ENCODE measurements around the gene DCAF6. TPM values are rescaled to one million over a fixed set of nuclear protein-coding genes. Genes with fewer than 3 reads are reported as not detected.

DCAF6 gene
- total RNA-seq, 1 donor from 2014 or later = 42.7 TPM

DNA sequence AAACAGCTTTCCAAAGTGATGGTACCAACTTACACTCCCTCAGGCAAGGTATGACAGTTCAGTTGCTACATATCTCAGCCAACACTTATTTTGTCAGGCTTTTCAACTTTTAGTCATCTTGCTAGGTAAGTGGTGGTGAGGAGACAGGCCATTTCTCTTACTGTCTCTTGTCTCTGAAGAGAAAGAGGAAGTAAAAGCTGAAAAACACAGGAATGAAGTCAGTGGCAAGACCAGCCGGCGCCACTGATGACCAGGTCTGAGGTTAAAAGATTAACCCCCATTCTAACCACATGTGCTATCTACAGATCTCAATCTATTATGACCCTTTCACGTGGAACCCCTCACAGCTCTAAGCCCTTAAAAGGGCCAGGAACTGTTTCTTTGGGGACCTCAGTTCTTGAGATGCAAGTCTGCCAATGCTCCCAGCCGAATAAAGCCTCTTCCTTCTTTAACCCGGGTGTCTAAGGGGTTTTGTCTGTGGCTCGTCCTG, 26.7 kb upstream of the DCAF6 start:
- DNase-seq (ENCODE audit: low spot score, unreplicated experiment) = no peak
- TF ChIP-seq, protein P1, sequence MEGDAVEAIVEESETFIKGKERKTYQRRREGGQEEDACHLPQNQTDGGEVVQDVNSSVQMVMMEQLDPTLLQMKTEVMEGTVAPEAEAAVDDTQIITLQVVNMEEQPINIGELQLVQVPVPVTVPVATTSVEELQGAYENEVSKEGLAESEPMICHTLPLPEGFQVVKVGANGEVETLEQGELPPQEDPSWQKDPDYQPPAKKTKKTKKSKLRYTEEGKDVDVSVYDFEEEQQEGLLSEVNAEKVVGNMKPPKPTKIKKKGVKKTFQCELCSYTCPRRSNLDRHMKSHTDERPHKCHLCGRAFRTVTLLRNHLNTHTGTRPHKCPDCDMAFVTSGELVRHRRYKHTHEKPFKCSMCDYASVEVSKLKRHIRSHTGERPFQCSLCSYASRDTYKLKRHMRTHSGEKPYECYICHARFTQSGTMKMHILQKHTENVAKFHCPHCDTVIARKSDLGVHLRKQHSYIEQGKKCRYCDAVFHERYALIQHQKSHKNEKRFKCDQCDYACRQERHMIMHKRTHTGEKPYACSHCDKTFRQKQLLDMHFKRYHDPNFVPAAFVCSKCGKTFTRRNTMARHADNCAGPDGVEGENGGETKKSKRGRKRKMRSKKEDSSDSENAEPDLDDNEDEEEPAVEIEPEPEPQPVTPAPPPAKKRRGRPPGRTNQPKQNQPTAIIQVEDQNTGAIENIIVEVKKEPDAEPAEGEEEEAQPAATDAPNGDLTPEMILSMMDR (IDR thresholded peaks at IDR 0.05; ENCODE audit: unreplicated experiment) = no peak
- H3K36me3 Mint-ChIP-seq (ENCODE audit: insufficient read depth) = peaks cover 15% of the 10 kb centered on the region
- peaks cover 14% of the 10 kb centered on the region for H3K9me3 Mint-ChIP-seq (ENCODE audit: low read depth)
- H3K4me3 Mint-ChIP-seq (ENCODE audit: low read depth) = no peak overlapping the region
- H3K27ac Mint-ChIP-seq = no peak overlapping the region
- no peaks in the 10 kb centered on the region for H3K27me3 Mint-ChIP-seq
- peaks cover 12% of the 10 kb centered on the region for H3K4me1 Mint-ChIP-seq (ENCODE audit: low read depth)

GRCh38 chr1:167910530-167910929, 26.0 kb upstream of the DCAF6 start:
- Mint-ChIP-seq H3K4me1 (ENCODE audit: low read depth) (peaks cover 7% of the 10 kb centered on the region), H3K9me3 (ENCODE audit: low read depth) (peaks cover 14% of the 10 kb centered on the region), H3K4me3 (ENCODE audit: low read depth) (no peak overlapping the region), H3K27me3 (no peaks in the 10 kb centered on the region), H3K36me3 (ENCODE audit: insufficient read depth) (peaks cover 17% of the 10 kb centered on the region), H3K27ac (no peak overlapping the region)
- TF ChIP-seq, protein P1 (IDR thresholded peaks at IDR 0.05; ENCODE audit: unreplicated experiment) = no peak
- no peak for DNase-seq (ENCODE audit: low spot score, unreplicated experiment)

DNA sequence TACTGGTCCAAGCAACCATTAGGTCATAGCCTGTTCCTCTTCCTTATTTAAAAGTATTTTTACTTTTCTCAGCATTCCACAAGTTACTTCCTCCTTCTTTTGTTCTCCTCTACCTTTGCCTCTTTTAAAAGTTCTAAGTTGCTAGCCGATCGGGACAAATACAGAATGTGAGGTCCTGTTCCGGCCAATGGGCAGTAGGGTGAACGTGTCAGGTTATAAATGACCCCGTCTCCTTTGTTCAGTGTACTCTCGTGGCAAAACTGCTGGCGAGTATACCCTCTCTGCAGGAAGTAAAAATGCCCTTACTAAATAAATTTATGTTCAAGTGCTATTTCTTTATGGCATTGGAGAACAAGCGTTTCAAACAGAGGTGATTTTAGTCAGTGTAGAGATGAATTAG, 25.1 kb upstream of the DCAF6 start:
- TF ChIP-seq, protein P1 (IDR thresholded peaks at IDR 0.05; ENCODE audit: unreplicated experiment) = no peak
- no peak for DNase-seq (ENCODE audit: low spot score, unreplicated experiment)
- Mint-ChIP-seq H3K4me1 (ENCODE audit: low read depth) (peaks cover 9% of the 10 kb centered on the region), H3K4me3 (ENCODE audit: low read depth) (no peak overlapping the region), H3K9me3 (ENCODE audit: low read depth) (peaks cover 14% of the 10 kb centered on the region), H3K27ac (no peak overlapping the region), H3K36me3 (ENCODE audit: insufficient read depth) (peaks cover 25% of the 10 kb centered on the region), H3K27me3 (no peaks in the 10 kb centered on the region)

DNA sequence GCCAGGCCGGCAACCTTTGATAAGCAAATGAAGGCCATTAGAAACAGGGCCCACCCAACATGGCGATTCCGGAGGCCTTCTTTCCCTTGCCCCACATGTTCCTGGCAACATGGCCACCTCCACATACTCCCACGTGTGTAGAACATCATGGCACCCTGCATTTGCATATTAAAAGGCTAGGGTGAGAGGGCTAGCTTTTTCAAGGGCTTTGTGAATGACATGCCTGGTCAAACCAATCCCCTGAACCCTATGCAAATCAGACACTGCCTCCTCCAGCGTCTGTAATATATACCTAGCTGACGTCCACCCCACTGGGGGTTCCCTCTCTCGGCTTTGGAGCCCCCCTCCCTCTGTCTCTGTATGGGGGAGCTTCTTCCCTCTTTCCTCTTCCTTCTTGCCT, 24.2 kb upstream of the DCAF6 start:
- Mint-ChIP-seq H3K4me1 (ENCODE audit: low read depth) (peaks cover 15% of the 10 kb centered on the region), H3K4me3 (ENCODE audit: low read depth) (no peak overlapping the region), H3K27me3 (no peaks in the 10 kb centered on the region), H3K9me3 (ENCODE audit: low read depth) (peaks cover 14% of the 10 kb centered on the region), H3K36me3 (ENCODE audit: insufficient read depth) (peaks cover 30% of the 10 kb centered on the region), H3K27ac (no peak overlapping the region)
- TF ChIP-seq, protein P1 (IDR thresholded peaks at IDR 0.05; ENCODE audit: unreplicated experiment) = no peak
- no peak for DNase-seq (ENCODE audit: low spot score, unreplicated experiment)

DNA sequence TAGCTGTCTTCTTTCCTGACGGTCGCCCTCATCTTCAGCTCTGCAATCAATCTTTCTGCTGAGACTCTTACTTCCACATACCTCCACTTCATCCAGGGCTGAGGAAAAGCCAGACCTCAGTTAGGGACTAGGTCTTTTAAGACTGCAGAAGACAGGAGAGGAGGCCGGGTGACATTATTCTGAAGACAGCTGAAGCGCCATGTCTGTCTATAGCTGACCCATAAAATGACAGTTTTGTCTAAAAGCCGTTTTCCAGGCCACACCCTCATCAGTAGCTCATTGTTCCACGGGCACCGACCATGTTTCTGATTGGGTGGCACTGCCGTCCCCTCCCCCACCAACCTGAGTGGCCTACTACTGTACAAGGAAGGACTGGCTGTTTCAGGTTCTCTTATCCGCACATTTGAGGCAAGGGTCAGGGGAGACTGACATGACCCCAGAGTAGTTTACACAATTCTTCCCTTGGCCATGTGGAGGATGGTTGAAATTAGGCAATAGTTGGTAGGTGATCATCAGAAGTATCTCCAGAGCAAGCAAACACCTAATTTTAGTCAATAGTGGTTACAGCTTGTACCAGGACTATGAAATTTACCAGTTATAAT, 22.5 kb upstream of the DCAF6 start, which contains the start of gene ADCY10:
Gene ADCY10, minus strand, starts transcription at position 240 of the 602 bp plus-strand sequence. CDS start 8,994 bp downstream, outside the sequence.
- no peak for DNase-seq (ENCODE audit: low spot score, unreplicated experiment)
- Mint-ChIP-seq H3K9me3 (ENCODE audit: low read depth) (peaks cover 9% of the 10 kb centered on the region), H3K27me3 (no peaks in the 10 kb centered on the region), H3K36me3 (ENCODE audit: insufficient read depth) (peaks cover 34% of the 10 kb centered on the region), H3K4me1 (ENCODE audit: low read depth) (peaks cover 17% of the 10 kb centered on the region), H3K27ac (no peak within 1 kb of the TSS), H3K4me3 (ENCODE audit: low read depth) (no peak within 1 kb of the TSS)
- TF ChIP-seq, protein P1 (IDR thresholded peaks at IDR 0.05; ENCODE audit: unreplicated experiment) = no peak
